A673 (cell line): Measurements from ENCODE around the gene LMAN2. TPM values are rescaled to one million over a fixed set of nuclear protein-coding genes. Genes with fewer than 3 reads are reported as not detected.

Source experiments
- BruUV-seq: library from RNA; stranded (reverse); fragments of 400-500 nt; replicated peaks from 2 replicates; lab custom pipeline; 2021; lab: Mats Ljungman, UMichigan
- CTCF ChIA-PET: fragments of 300-600 bp; sonication (Branson Sonifier 250); formaldehyde crosslinking; loops from one replicate; lab custom pipeline; 2022; ENCODE audit warnings: antibody characterized with exemption; lab: Charles Lee
- POLR2A ChIA-PET: fragments of 300-600 bp; sonication (Branson Sonifier 250); formaldehyde crosslinking; loops from one replicate; lab custom pipeline; 2022; ENCODE audit warnings: antibody characterized with exemption; ENCODE audit not compliant: low non-redundant PET; lab: Charles Lee
- DNase-seq: peaks from one replicate; pipeline ENCODE4 v3.0.0-alpha.2; 2015; ENCODE audit warnings: low spot score
- H3K27ac ChIP-seq: fragments of 200-600 bp; sonication (generic); 2 replicates; pipeline ENCODE4 v1.5.1; 2016; ENCODE audit warnings: mixed run types, low read depth, mild to moderate bottlenecking, mixed read lengths, antibody characterized with exemption, low read length; ENCODE audit not compliant: poor library complexity, severe bottlenecking
- H3K27me3 ChIP-seq: fragments of 200-600 bp; sonication (generic); replicated peaks from 2 replicates; pipeline ENCODE4 v1.6.1; 2017; ENCODE audit warnings: mixed run types, low read depth, mild to moderate bottlenecking, mixed read lengths, antibody characterized with exemption, low read length; ENCODE audit not compliant: insufficient read depth, poor library complexity
- H3K36me3 ChIP-seq: fragments of 200-600 bp; sonication (generic); 2 replicates; pipeline ENCODE4 v1.6.1; 2016; ENCODE audit warnings: mixed run types, mild to moderate bottlenecking, mixed read lengths, antibody characterized with exemption, low read length; ENCODE audit not compliant: insufficient read depth, poor library complexity, severe bottlenecking
- H3K4me1 ChIP-seq: fragments of 200-600 bp; sonication (generic); 2 replicates; pipeline ENCODE4 v1.6.1; 2017; ENCODE audit warnings: mixed run types, mild to moderate bottlenecking, mixed read lengths, antibody characterized with exemption, low read length; ENCODE audit not compliant: insufficient read depth, poor library complexity, severe bottlenecking
- H3K4me3 ChIP-seq: fragments of 200-600 bp; sonication (generic); 2 replicates; pipeline ENCODE4 v1.5.1; 2016; ENCODE audit warnings: low read depth, mixed run types, mild to moderate bottlenecking, mixed read lengths, low read length; ENCODE audit not compliant: poor library complexity, severe bottlenecking
- H3K9me3 ChIP-seq: fragments of 200-600 bp; sonication (generic); 2 replicates; pipeline ENCODE4 v1.6.1; 2016; ENCODE audit warnings: mixed run types, low read depth, mild to moderate bottlenecking, mixed read lengths, antibody characterized with exemption, low read length; ENCODE audit not compliant: poor library complexity, severe bottlenecking
- EZH2 ChIP-seq: fragments of 200-600 bp; sonication (generic); IDR thresholded peaks from 2 replicates; pipeline ENCODE4 v1.6.1; 2017; ENCODE audit warnings: borderline replicate concordance, low read depth, mild to moderate bottlenecking, mixed read lengths, antibody characterized with exemption, low read length; ENCODE audit not compliant: poor library complexity, severe bottlenecking
- intact Hi-C: fragments of 100-400 bp; cut with micrococcal nuclease; formaldehyde crosslinking; loops from one replicate; pipeline ENCODE4 v1.10.0; 2022; ENCODE audit not compliant: unreplicated experiment
- total RNA-seq: library from RNA; stranded (reverse); gene quantifications from 2 replicates; pipeline ENCODE4 v1.2.3, GENCODE V29; 2021
- TF ChIP-seq, protein P1 (sequence below): fragments of 300-800, 200-600 bp; sonication (generic); conservative IDR thresholded peaks from 2 replicates; pipeline ENCODE4 v1.5.1; 2017; ENCODE audit warnings: low read depth, mild to moderate bottlenecking, antibody characterized with exemption, low read length, moderate library complexity, mixed read lengths

Gene LMAN2
- total RNA-seq, 1 experiment from 2014 or later, result 98.4 TPM

- no peak for TF ChIP-seq EZH2
- TF ChIP-seq, protein P1, sequence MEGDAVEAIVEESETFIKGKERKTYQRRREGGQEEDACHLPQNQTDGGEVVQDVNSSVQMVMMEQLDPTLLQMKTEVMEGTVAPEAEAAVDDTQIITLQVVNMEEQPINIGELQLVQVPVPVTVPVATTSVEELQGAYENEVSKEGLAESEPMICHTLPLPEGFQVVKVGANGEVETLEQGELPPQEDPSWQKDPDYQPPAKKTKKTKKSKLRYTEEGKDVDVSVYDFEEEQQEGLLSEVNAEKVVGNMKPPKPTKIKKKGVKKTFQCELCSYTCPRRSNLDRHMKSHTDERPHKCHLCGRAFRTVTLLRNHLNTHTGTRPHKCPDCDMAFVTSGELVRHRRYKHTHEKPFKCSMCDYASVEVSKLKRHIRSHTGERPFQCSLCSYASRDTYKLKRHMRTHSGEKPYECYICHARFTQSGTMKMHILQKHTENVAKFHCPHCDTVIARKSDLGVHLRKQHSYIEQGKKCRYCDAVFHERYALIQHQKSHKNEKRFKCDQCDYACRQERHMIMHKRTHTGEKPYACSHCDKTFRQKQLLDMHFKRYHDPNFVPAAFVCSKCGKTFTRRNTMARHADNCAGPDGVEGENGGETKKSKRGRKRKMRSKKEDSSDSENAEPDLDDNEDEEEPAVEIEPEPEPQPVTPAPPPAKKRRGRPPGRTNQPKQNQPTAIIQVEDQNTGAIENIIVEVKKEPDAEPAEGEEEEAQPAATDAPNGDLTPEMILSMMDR, result no peak
- H3K4me3 ChIP-seq, result no peak overlapping the region
- no peaks in the 10 kb centered on the region for H3K9me3 ChIP-seq
- intact Hi-C loops, result no loop called here
- no TSS peak for BruUV-seq
- ChIA-PET CTCF (no interaction called here), POLR2A (interaction anchor here (0.8 kb wide), 1 partner anchor 174 kb away, joined by 3 read pairs; no protein-coding TSS in a partner anchor)
- H3K4me1 ChIP-seq, result no peaks in the 10 kb centered on the region
- no peaks in the 10 kb centered on the region for H3K36me3 ChIP-seq
- no peak overlapping the region for H3K27ac ChIP-seq
- no peaks in the 10 kb centered on the region for H3K27me3 ChIP-seq
- DNase-seq, result no peak
These were observed 21.4 kb upstream of the LMAN2 start for GRCh38 chr5:177372910-177373309.

- BruUV-seq, result no TSS peak
- Histone ChIP-seq H3K27me3 (no peaks in the 10 kb centered on the region), H3K36me3 (no peaks in the 10 kb centered on the region), H3K9me3 (no peaks in the 10 kb centered on the region), H3K4me3 (no peak overlapping the region), H3K27ac (no peak overlapping the region), H3K4me1 (peaks cover 5% of the 10 kb centered on the region)
- ChIA-PET POLR2A (interaction anchor here (0.8 kb wide), 1 partner anchor 174 kb away, joined by 3 read pairs; no protein-coding TSS in a partner anchor), CTCF (interaction anchor here (0.9 kb wide), 1 partner anchor 18 kb away, joined by 3 read pairs; no protein-coding TSS in a partner anchor)
- DNase-seq, result no peak
- no peak for TF ChIP-seq EZH2
- TF ChIP-seq, protein P1, result no peak
- intact Hi-C loops, result no loop called here
These were observed 20.8 kb upstream of the LMAN2 start for GRCh38 chr5:177372034-177372896.

DNA sequence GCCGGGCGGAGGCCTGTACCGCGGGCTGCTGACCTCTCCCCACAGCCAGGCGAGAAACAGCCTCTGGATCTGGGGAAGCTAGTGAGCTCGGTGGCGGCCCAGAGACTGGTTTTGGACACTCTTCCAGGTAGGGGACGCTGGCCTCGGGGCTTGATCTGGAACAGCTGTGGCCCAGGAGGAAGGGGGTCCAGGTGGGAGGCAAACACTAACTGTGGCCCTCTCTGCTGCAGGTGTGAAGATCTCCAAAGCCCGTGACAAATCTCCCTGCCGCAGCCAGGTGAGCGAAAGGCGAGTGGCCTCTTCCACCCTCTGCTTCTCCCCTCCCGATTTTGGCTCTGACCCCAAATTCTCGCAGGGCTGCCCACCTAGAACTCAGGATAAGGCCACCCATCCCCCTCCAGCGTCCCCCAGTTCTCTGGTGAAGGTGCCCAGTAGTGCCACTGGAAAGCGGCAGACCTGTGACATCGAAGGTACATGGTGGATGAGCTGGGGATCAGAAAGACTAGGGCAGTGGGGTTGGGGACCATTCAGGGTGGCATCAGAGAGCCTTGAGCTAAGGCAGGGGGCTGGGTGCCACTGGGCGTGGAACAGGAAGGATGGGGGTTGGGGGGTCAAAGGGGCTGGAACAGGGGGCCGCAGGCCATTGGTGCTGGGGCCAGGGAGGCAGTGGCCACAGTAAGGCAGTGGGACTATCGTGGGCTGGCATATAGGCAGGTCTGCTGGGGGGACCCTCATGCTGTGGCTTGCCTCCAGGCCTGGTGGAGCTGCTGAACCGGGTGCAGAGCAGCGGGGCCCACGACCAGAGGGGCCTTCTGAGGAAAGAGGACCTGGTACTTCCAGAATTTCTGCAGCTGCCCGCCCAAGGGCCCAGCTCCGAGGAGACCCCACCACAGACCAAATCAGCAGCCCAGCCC lies 19.9 kb upstream of the LMAN2 start:
- Histone ChIP-seq H3K9me3 (no peaks in the 10 kb centered on the region), H3K4me3 (peak overlapping the region; percentile 52), H3K27me3 (no peaks in the 10 kb centered on the region), H3K27ac (peak overlapping the region; percentile 65), H3K4me1 (peaks cover 14% of the 10 kb centered on the region), H3K36me3 (no peaks in the 10 kb centered on the region)
- BruUV-seq, result no TSS peak
- no peak for TF ChIP-seq EZH2
- TF ChIP-seq, protein P1, result no peak
- intact Hi-C loops, result no loop called here
- CTCF ChIA-PET, result interaction anchor here (0.9 to 1.3 kb wide), 6 partner anchors 11 to 88 kb away, joined by 3 to 6 read pairs (median 4); no protein-coding TSS in a partner anchor
- DNase-seq, result no peak
- POLR2A ChIA-PET, result no interaction called here
